Measurements from ENCODE around the gene CDH23. TPM values are rescaled to one million over a fixed set of nuclear protein-coding genes. Genes with fewer than 3 reads are reported as not detected.

CDH23 gene
- total and polyA plus RNA-seq, 2 of the 8 experiments (the other 6 are each of a cell fraction or from before 2014, with no cell fraction given), result 1.9 to 4.9 TPM

DNA sequence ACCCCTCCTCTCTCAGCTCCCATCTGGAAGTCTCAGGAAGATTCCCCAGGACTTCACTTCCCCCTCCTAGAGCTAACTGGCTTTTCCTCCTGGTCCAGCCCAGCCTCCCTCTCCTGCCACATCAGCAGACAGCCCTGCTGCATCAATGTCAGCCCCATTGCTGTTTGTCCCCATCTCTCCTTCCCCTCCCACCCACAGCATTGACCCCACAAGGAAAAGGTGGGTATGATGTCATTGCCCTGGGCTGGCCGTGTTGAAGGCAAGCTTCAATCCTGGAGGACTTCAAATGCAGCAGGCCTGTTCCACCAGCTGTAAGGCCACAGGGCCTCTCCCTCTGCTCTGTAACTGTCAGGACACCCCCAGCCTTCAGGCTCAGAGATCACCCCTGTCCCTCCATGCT, 256.3 kb downstream of the CDH23 start (continued):
- no peak for TF ChIP-seq NRF1 (IDR thresholded peaks at IDR 0.05; ENCODE audit: low read depth, low read length)
- no peak for TF ChIP-seq CHD1 (IDR thresholded peaks at IDR 0.05; ENCODE audit: low read depth, low read length)
- no peak for TF ChIP-seq ASH2L (IDR thresholded peaks at IDR 0.05; ENCODE audit: low read length)
- no peak for TF ChIP-seq CBX5 (IDR thresholded peaks at IDR 0.05; ENCODE audit: low read depth, low read length)
- no peak for TF ChIP-seq CEBPB (IDR thresholded peaks at IDR 0.05; ENCODE audit: low read depth, low read length)
